GM12873 (cell line): ENCODE data around the gene ATP6V0A4.

Experiments
- CTCF ChIP-seq: IDR thresholded peaks from 2 replicates; pipeline ENCODE4 v1.5.1; 2012; ENCODE audit warnings: low read depth, mild to moderate bottlenecking, moderate library complexity, low read length, control low read depth; ENCODE audit not compliant: insufficient read depth; ENCODE audit errors: missing control alignments

ATP6V0A4 gene

GRCh38 chr7:138834583-138834982 lies 36.6 kb upstream of the ATP6V0A4 start:
- TF ChIP-seq CTCF, result no peak

- TF ChIP-seq CTCF, result no peak
Observed at GRCh38 chr7:138833596-138833995, 35.6 kb upstream of the ATP6V0A4 start.

- no peak for TF ChIP-seq CTCF
Observed at GRCh38 chr7:138832966-138833365, 35.0 kb upstream of the ATP6V0A4 start.

- TF ChIP-seq CTCF, result no peak
Observed at GRCh38 chr7:138829335-138829734, 31.3 kb upstream of the ATP6V0A4 start.

GRCh38 chr7:138828302-138828701 lies 30.3 kb upstream of the ATP6V0A4 start:
- no peak for TF ChIP-seq CTCF

- no peak for TF ChIP-seq CTCF
Observed at GRCh38 chr7:138825049-138825721, 27.2 kb upstream of the ATP6V0A4 start.

- TF ChIP-seq CTCF, result no peak
Observed at GRCh38 chr7:138822867-138823535, 25.0 kb upstream of the ATP6V0A4 start.
